Gastroesophageal sphincter (tissue), 4 donors: ENCODE measurements around the gene ANXA2. TPM values are rescaled to one million over a fixed set of nuclear protein-coding genes. Genes with fewer than 3 reads are reported as not detected.
A peak's percentile ranks its signal among the peaks of the same experiment; 100 is the strongest.

ENCODE experiments used
- ATAC-seq: fragments of 150-250 bp; one replicate; pipeline ENCODE4 v1.9.1; 2016; ENCODE audit warnings: mild to moderate bottlenecking, moderate library complexity
- H3K27ac ChIP-seq, 4 donors: fragments of 200-600 bp; sonication (generic) in 3 of 4; 1 replicate in 3 of 4; 2 replicates in 1 of 4; pipeline ENCODE4 v1.5.1; 2016 to 2019
- H3K27me3 ChIP-seq: fragments of 200-600 bp; sonication (generic); one replicate; pipeline ENCODE4 v1.5.1; 2019
- H3K36me3 ChIP-seq, 2 donors: fragments of 200-600 bp; sonication (generic); one replicate each; pipeline ENCODE4 v1.5.1; 2019; ENCODE audit warnings: control low read depth in 1 of 2
- H3K4me1 ChIP-seq, 3 donors: fragments of 200-600 bp; sonication (generic); 1 replicate in 2 of 3; 2 replicates in 1 of 3; pipeline ENCODE4 v1.5.1; 2016 to 2019; ENCODE audit warnings: control low read depth in 2 of 3
- H3K4me3 ChIP-seq, 2 donors: fragments of 200-600 bp; sonication (generic); one replicate each; pipeline ENCODE4 v1.5.1; 2019; ENCODE audit warnings: mild to moderate bottlenecking in 1 of 2, moderate library complexity in 1 of 2
- H3K9me3 ChIP-seq, 3 donors: fragments of 200-600 bp; sonication (generic); one replicate each; pipeline ENCODE4 v1.5.1; 2017 to 2019; ENCODE audit warnings: control low read depth in 2 of 3
- EP300 ChIP-seq: sonication (generic); formaldehyde crosslinking; IDR thresholded peaks from one replicate; pipeline ENCODE4 v1.6.1; 2017; ENCODE audit warnings: antibody characterized with exemption, mild to moderate bottlenecking
- POLR2A ChIP-seq, 2 donors: fragments of 450-650 bp; IDR thresholded peaks; one replicate each; pipeline ENCODE4 v1.6.1; 2017; ENCODE audit warnings: antibody characterized with exemption in 2 of 2, mild to moderate bottlenecking in 2 of 2, moderate library complexity in 1 of 2
- POLR2AphosphoS5 ChIP-seq: sonication (generic); formaldehyde crosslinking; IDR thresholded peaks from one replicate; pipeline ENCODE4 v1.6.1; 2017; ENCODE audit warnings: antibody characterized with exemption
- WGBS, 2 donors: methylation state at CpG; one replicate each; pipeline ENCODE4 v1.1.5; 2018; ENCODE audit warnings: low coverage in 1 of 2; 5-methylcytosine and 5-hydroxymethylcytosine counted together
- total RNA-seq, 4 donors: library from RNA; depleted of rRNA; stranded (reverse); fragments of >200 nt; gene quantifications; one replicate each; pipeline ENCODE4 v1.1.0, GENCODE V29; 2016
- TF ChIP-seq, protein P1 (sequence below), 4 experiments: fragments of 200-600 bp in 2 of 4; fragments of 450-650 bp in 2 of 4; sonication (generic) in 1 of 4; IDR thresholded peaks; one replicate each; pipeline ENCODE4 v1.5.1; 2017 to 2019; ENCODE audit warnings: antibody characterized with exemption in 4 of 4, mild to moderate bottlenecking in 2 of 4, moderate library complexity in 2 of 4

Gene ANXA2
- total RNA-seq, 4 donors from 2014 or later = 301 to 793 (median 570) TPM

DNA sequence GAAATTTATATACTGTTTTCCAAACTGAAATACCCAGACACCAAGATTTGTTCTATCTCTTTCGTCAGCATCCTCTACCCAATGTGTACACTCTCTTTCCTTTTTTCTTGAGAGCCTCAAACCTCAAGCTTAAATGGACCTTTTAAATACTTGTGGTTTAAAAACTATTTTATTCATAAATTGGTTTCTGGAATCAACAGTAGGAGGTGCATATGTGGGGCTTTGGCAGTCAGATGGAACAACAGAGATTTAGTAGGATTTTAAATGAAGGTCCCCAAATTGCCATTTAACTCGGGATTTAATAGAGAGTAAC lies 33.2 kb downstream of the ANXA2 start:
- Histone ChIP-seq H3K9me3 (no peaks in the 10 kb centered on the region), H3K27me3 (no peaks in the 10 kb centered on the region), H3K4me1 (peaks cover 4 to 54% (median 24%) of the 10 kb centered on the region in 3 donors), H3K36me3 (peaks cover 3 to 36% of the 10 kb centered on the region in 2 donors), H3K4me3 (no peak overlapping the region), H3K27ac (no peak overlapping the region)
- WGBS, 2 donors = 80 to 87% methylated on average over 1 to 2 of the region's 2 CpGs
- ATAC-seq = no peak
- no peak for TF ChIP-seq POLR2AphosphoS5
- TF ChIP-seq POLR2A (IDR thresholded peaks at IDR 0.05) = no peak
- TF ChIP-seq, protein P1, sequence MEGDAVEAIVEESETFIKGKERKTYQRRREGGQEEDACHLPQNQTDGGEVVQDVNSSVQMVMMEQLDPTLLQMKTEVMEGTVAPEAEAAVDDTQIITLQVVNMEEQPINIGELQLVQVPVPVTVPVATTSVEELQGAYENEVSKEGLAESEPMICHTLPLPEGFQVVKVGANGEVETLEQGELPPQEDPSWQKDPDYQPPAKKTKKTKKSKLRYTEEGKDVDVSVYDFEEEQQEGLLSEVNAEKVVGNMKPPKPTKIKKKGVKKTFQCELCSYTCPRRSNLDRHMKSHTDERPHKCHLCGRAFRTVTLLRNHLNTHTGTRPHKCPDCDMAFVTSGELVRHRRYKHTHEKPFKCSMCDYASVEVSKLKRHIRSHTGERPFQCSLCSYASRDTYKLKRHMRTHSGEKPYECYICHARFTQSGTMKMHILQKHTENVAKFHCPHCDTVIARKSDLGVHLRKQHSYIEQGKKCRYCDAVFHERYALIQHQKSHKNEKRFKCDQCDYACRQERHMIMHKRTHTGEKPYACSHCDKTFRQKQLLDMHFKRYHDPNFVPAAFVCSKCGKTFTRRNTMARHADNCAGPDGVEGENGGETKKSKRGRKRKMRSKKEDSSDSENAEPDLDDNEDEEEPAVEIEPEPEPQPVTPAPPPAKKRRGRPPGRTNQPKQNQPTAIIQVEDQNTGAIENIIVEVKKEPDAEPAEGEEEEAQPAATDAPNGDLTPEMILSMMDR (IDR thresholded peaks at IDR 0.05) = no peak
- no peak for TF ChIP-seq EP300

DNA sequence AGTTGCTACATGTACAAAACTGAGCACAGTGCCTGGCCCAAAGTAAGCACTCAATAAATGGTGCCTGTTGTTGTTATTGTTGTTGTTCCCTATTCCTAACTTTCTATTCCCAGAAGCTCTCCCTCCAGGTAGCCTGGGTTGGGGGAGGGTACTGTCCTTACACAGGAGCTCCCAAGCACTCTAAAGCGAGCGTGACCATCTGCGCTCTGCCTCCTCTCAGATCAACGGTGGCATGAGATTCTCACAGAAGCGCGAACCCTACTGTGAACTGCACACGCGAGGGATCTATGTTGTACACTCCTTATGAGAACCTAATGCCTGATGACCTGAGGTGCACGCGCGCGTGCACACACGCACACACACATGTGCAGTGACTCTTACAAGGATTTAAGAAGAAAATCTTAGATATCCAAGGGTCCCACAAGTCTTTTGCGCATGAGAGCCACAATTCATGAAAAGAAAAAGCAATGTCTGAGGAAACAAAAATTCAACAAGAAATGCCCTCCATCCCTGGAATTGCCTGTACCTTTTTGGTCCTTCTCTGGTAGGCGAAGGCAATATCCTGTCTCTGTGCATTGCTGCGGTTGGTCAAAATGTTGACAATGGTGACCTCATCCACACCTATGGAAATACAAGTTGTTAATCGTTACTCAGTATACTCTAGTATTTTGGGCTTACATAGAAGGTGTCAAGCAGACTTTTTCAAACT lies 33.7 kb downstream of the ANXA2 start:
- Histone ChIP-seq H3K27me3 (no peaks in the 10 kb centered on the region), H3K9me3 (no peaks in the 10 kb centered on the region), H3K4me3 (no peak overlapping the region), H3K36me3 (peaks cover 3 to 37% of the 10 kb centered on the region in 2 donors), H3K27ac (peak overlapping the region in 3 of 4 donors; percentile 31 to 40 (median 35)), H3K4me1 (peaks cover 4 to 54% (median 28%) of the 10 kb centered on the region in 3 donors)
- no peak for ATAC-seq
- 88 to 92% methylated on average over 10 to 17 of the region's 17 CpGs for WGBS, 2 donors
- TF ChIP-seq POLR2A (IDR thresholded peaks at IDR 0.05) (no peak), EP300 (no peak), POLR2AphosphoS5 (no peak)
- TF ChIP-seq, protein P1 (IDR thresholded peaks at IDR 0.05) = no peak

DNA sequence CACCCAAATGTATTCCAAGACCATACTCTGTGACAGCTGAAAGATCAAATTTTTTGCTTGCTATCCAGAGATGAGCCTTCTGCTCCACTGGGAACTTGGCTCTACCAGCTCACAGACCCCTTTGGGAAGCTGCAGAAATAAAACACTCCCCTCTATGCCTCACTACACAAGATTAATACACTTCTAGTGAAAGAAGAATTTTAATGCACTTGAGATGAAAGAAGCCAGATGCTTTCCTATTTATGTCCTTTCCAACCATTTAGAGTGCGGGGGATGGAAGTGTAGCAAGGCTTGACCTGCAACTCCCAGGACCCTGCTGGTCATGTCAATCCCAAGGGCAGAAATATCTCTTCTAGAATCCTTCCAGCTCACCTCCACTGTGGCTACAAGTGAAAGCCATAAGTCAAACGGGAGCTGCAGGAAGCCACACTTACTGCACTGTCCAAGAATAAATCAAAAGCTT lies 34.7 kb downstream of the ANXA2 start:
- Histone ChIP-seq H3K27ac (peak overlapping the region in 3 of 4 donors; percentile 11 to 40 (median 35)), H3K36me3 (peaks cover 3 to 40% of the 10 kb centered on the region in 2 donors), H3K9me3 (no peaks in the 10 kb centered on the region), H3K4me1 (peaks cover 7 to 58% (median 28%) of the 10 kb centered on the region in 3 donors), H3K4me3 (no peak overlapping the region), H3K27me3 (no peaks in the 10 kb centered on the region)
- 0 to 12% methylated on average over 1 to 2 of the region's 2 CpGs for WGBS, 2 donors
- no peak for TF ChIP-seq POLR2AphosphoS5
- TF ChIP-seq EP300 = no peak
- TF ChIP-seq POLR2A (IDR thresholded peaks at IDR 0.05) = no peak
- TF ChIP-seq, protein P1 (IDR thresholded peaks at IDR 0.05) = no peak
- ATAC-seq = no peak

DNA sequence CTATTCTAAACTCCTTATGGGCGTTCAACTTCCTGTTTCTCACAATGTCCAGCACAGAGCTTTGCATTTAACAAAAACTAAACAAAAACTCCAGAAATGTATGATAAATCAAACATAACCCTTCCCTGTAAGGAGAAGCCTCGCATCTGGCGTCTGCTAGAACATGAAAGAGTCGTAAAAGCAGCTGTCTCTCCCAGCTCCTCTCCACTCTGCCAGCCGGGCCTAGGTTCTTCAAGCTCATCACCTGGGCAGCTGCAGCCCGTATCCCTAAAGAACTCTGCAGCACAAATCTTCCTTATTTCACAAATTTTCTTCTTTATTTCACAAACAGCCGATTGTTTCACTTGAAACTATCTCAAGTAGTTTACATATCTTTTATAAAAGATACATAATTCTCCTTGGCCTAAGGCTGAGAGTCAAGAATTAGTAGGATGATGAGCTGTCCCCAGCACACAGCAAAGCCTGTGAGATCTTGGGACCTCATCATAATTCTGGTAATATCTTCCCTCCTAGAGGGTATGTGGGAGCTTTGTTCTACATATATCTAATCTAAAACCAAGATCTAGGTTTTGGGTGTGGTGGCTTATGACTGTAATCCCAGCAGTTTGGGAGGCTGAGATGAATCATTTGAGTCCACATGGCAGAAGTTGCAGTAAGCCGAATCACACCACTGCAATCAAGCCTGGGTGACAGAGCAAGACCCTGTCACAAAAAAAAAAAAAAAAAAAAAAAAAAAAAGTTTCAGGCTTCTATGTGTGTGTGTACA lies 35.3 kb downstream of the ANXA2 start:
- Histone ChIP-seq H3K27ac (peak overlapping the region; percentile 18 to 62 (median 32)), H3K4me1 (peaks cover 7 to 58% (median 28%) of the 10 kb centered on the region in 3 donors), H3K4me3 (no peak overlapping the region), H3K27me3 (no peaks in the 10 kb centered on the region), H3K36me3 (peaks cover 3 to 46% of the 10 kb centered on the region in 2 donors), H3K9me3 (no peaks in the 10 kb centered on the region)
- WGBS, 2 donors = 45 to 49% methylated on average over 7 to 8 of the region's 8 CpGs
- peak; percentile 79 for ATAC-seq
- TF ChIP-seq EP300 = no peak
- TF ChIP-seq, protein P1 (IDR thresholded peaks at IDR 0.05) = no peak
- no peak for TF ChIP-seq POLR2A (IDR thresholded peaks at IDR 0.05)
- TF ChIP-seq POLR2AphosphoS5 = peak; percentile 27
